IPS-15b (cell line): ENCODE measurements around the gene THAP4.

Experiments
- H3K27me3 ChIP-seq: one replicate; pipeline ENCODE4 v1.6.1; 2013; ENCODE audit warnings: low read length; ENCODE audit not compliant: control insufficient read depth, insufficient read depth
- H3K36me3 ChIP-seq: one replicate; pipeline ENCODE4 v1.6.1; 2013; ENCODE audit warnings: low read length; ENCODE audit not compliant: control insufficient read depth, insufficient read depth
- H3K4me1 ChIP-seq: one replicate; pipeline ENCODE4 v1.6.1; 2013; ENCODE audit warnings: mild to moderate bottlenecking, low read length; ENCODE audit not compliant: control insufficient read depth, insufficient read depth
- H3K4me3 ChIP-seq: one replicate; pipeline ENCODE4 v1.5.1; 2013; ENCODE audit warnings: low read depth, low read length
- H3K9ac ChIP-seq: one replicate; pipeline ENCODE4 v1.6.1; 2013; ENCODE audit warnings: low read depth, mild to moderate bottlenecking, low read length
- H3K9me3 ChIP-seq: one replicate; pipeline ENCODE4 v1.6.1; 2013; ENCODE audit warnings: mild to moderate bottlenecking, low read length; ENCODE audit not compliant: control insufficient read depth, insufficient read depth

Gene THAP4

GRCh38 chr2:241629762-241630435 is 7.1 kb downstream of the THAP4 start:
- no peaks in the 10 kb centered on the region for H3K4me1 ChIP-seq
- H3K4me3 ChIP-seq: no peak overlapping the region
- peaks cover 28% of the 10 kb centered on the region for H3K36me3 ChIP-seq
- no peak overlapping the region for H3K9ac ChIP-seq
- H3K9me3 ChIP-seq: no peaks in the 10 kb centered on the region
- H3K27me3 ChIP-seq: no peaks in the 10 kb centered on the region

GRCh38 chr2:241627675-241628074 is 9.3 kb downstream of the THAP4 start:
- Histone ChIP-seq H3K27me3 (no peaks in the 10 kb centered on the region), H3K9ac (no peak overlapping the region), H3K9me3 (no peaks in the 10 kb centered on the region), H3K4me1 (no peaks in the 10 kb centered on the region), H3K36me3 (peaks cover 17% of the 10 kb centered on the region), H3K4me3 (no peak overlapping the region)

GRCh38 chr2:241620419-241620769 is 16.6 kb downstream of the THAP4 start:
- no peak overlapping the region for H3K4me3 ChIP-seq
- H3K9ac ChIP-seq: no peak overlapping the region
- H3K36me3 ChIP-seq: no peaks in the 10 kb centered on the region
- no peaks in the 10 kb centered on the region for H3K27me3 ChIP-seq
- no peaks in the 10 kb centered on the region for H3K4me1 ChIP-seq
- no peaks in the 10 kb centered on the region for H3K9me3 ChIP-seq

- Histone ChIP-seq H3K9ac (no peak overlapping the region), H3K9me3 (no peaks in the 10 kb centered on the region), H3K27me3 (no peaks in the 10 kb centered on the region), H3K4me3 (no peak overlapping the region), H3K36me3 (no peaks in the 10 kb centered on the region), H3K4me1 (no peaks in the 10 kb centered on the region)
Observed at GRCh38 chr2:241619597-241620418, 17.1 kb downstream of the THAP4 start.

- no peaks in the 10 kb centered on the region for H3K9me3 ChIP-seq
- H3K36me3 ChIP-seq: no peaks in the 10 kb centered on the region
- H3K27me3 ChIP-seq: no peaks in the 10 kb centered on the region
- H3K4me1 ChIP-seq: no peaks in the 10 kb centered on the region
- no peak overlapping the region for H3K4me3 ChIP-seq
- H3K9ac ChIP-seq: no peak overlapping the region
Observed at GRCh38 chr2:241618829-241619228, 18.1 kb downstream of the THAP4 start.

- H3K9ac ChIP-seq: no peak overlapping the region
- H3K36me3 ChIP-seq: no peaks in the 10 kb centered on the region
- H3K4me3 ChIP-seq: no peak overlapping the region
Observed at GRCh38 chr2:241618296-241618805, 18.6 kb downstream of the THAP4 start.

GRCh38 chr2:241617431-241618154 is 19.4 kb downstream of the THAP4 start:
- Histone ChIP-seq H3K36me3 (no peaks in the 10 kb centered on the region), H3K9me3 (no peaks in the 10 kb centered on the region), H3K27me3 (no peaks in the 10 kb centered on the region), H3K4me3 (no peak overlapping the region), H3K4me1 (no peaks in the 10 kb centered on the region), H3K9ac (no peak overlapping the region)

More at GRCh38 chr2:241618296-241618805, 18.6 kb downstream of the THAP4 start:
- Histone ChIP-seq H3K4me1 (no peaks in the 10 kb centered on the region), H3K27me3 (no peaks in the 10 kb centered on the region), H3K9me3 (no peaks in the 10 kb centered on the region)

GRCh38 chr2:241616168-241617125 is 20.5 kb downstream of the THAP4 start:
- no peaks in the 10 kb centered on the region for H3K27me3 ChIP-seq
- H3K4me1 ChIP-seq: no peaks in the 10 kb centered on the region
- H3K9me3 ChIP-seq: no peaks in the 10 kb centered on the region
- H3K4me3 ChIP-seq: no peak overlapping the region
- no peak overlapping the region for H3K9ac ChIP-seq
- H3K36me3 ChIP-seq: no peaks in the 10 kb centered on the region

- Histone ChIP-seq H3K9me3 (no peaks in the 10 kb centered on the region), H3K27me3 (no peaks in the 10 kb centered on the region), H3K4me3 (no peak overlapping the region), H3K36me3 (no peaks in the 10 kb centered on the region), H3K4me1 (no peaks in the 10 kb centered on the region), H3K9ac (no peak overlapping the region)
Observed at GRCh38 chr2:241615522-241616052, 21.4 kb downstream of the THAP4 start.

GRCh38 chr2:241615041-241615440 is 21.9 kb downstream of the THAP4 start:
- Histone ChIP-seq H3K4me3 (no peak overlapping the region), H3K27me3 (no peaks in the 10 kb centered on the region), H3K9me3 (no peaks in the 10 kb centered on the region), H3K9ac (no peak overlapping the region), H3K36me3 (no peaks in the 10 kb centered on the region), H3K4me1 (no peaks in the 10 kb centered on the region)
